PC-9 (cell line): Measurements from ENCODE around the gene LMOD2. TPM values are rescaled to one million over a fixed set of nuclear protein-coding genes. Genes with fewer than 3 reads are reported as not detected.

ENCODE experiments used
- BruUV-seq: library from RNA; stranded (reverse); fragments of 400-500 nt; replicated peaks from 2 replicates; lab custom pipeline; 2021; lab: Mats Ljungman, UMichigan
- CTCF ChIA-PET: fragments of 300-600 bp; sonication (Branson Sonifier 250); formaldehyde crosslinking; loops from one replicate; lab custom pipeline; 2022; ENCODE audit warnings: antibody characterized with exemption; lab: Charles Lee
- POLR2A ChIA-PET: fragments of 300-600 bp; sonication (Branson Sonifier 250); formaldehyde crosslinking; loops from one replicate; lab custom pipeline; 2022; ENCODE audit warnings: antibody characterized with exemption; ENCODE audit not compliant: unreplicated experiment; lab: Charles Lee
- DNase-seq, 2 experiments: peaks; one replicate each; pipeline versions ENCODE4 v3.0.0 to v3.0.0-alpha.2; 2015 to 2022; ENCODE audit warnings: mixed read lengths in 1 of 2
- H2AFZ ChIP-seq: fragments of 200-600 bp; sonication (generic); 2 replicates; pipeline ENCODE4 v1.8.1; 2017; ENCODE audit warnings: antibody characterized with exemption
- H3F3A ChIP-seq: fragments of 200-600 bp; sonication (generic); 2 replicates; pipeline ENCODE4 v1.8.1; 2017; ENCODE audit warnings: antibody characterized with exemption, mild to moderate bottlenecking, low read depth; ENCODE audit not compliant: insufficient read depth
- H3K27ac ChIP-seq: fragments of 200-600 bp; sonication (generic); 2 replicates; pipeline ENCODE4 v1.6.1; 2016; ENCODE audit warnings: mixed run types
- H3K27me3 ChIP-seq: fragments of 200-600 bp; sonication (generic); 2 replicates; pipeline ENCODE4 v1.6.1; 2016; ENCODE audit warnings: low read depth, mixed run types; ENCODE audit not compliant: insufficient read depth
- H3K36me3 ChIP-seq: fragments of 200-600 bp; sonication (generic); 2 replicates; pipeline ENCODE4 v1.6.1; 2016; ENCODE audit warnings: low read depth, mixed run types
- H3K4me1 ChIP-seq: fragments of 200-600 bp; sonication (generic); replicated peaks from 2 replicates; pipeline ENCODE4 v1.6.1; 2016; ENCODE audit warnings: mixed run types; ENCODE audit not compliant: insufficient read depth
- H3K4me2 ChIP-seq: fragments of 200-600 bp; sonication (generic); 2 replicates; pipeline ENCODE4 v1.6.1; 2017; ENCODE audit warnings: mixed run types
- H3K4me3 ChIP-seq: fragments of 200-600 bp; sonication (generic); 2 replicates; pipeline ENCODE4 v1.6.1; 2016; ENCODE audit warnings: mixed run types
- H3K79me2 ChIP-seq: fragments of 200-600 bp; sonication (generic); 2 replicates; pipeline ENCODE4 v1.6.1; 2017; ENCODE audit warnings: low read depth, mixed run types
- H3K9me2 ChIP-seq: fragments of 200-600 bp; sonication (generic); 2 replicates; pipeline ENCODE4 v1.8.1; 2017; ENCODE audit warnings: mild to moderate bottlenecking; ENCODE audit not compliant: insufficient read depth
- H3K9me3 ChIP-seq: fragments of 200-600 bp; sonication (generic); 2 replicates; pipeline ENCODE4 v1.8.1; 2016; ENCODE audit warnings: low read depth; ENCODE audit not compliant: insufficient read depth
- H4K20me1 ChIP-seq: fragments of 200-600 bp; sonication (generic); 2 replicates; pipeline ENCODE4 v1.8.1; 2017; ENCODE audit not compliant: insufficient read depth
- CTCF ChIP-seq: fragments of 200-600 bp; sonication (generic); conservative IDR thresholded peaks from 2 replicates; pipeline ENCODE4 v1.6.1; 2017; ENCODE audit warnings: mixed run types, antibody characterized with exemption, mild to moderate bottlenecking, moderate library complexity
- EZH2 ChIP-seq: fragments of 200-600 bp; sonication (generic); IDR thresholded peaks from 2 replicates; pipeline ENCODE4 v1.8.0; 2017; ENCODE audit warnings: antibody characterized with exemption, low read depth
- intact Hi-C: fragments of 100-400 bp; cut with micrococcal nuclease; formaldehyde crosslinking; loops from one replicate; pipeline ENCODE4 v1.10.0; 2022; ENCODE audit not compliant: unreplicated experiment
- total RNA-seq: library from RNA; stranded (reverse); gene quantifications from 2 replicates; pipeline ENCODE4 v1.2.3, GENCODE V29; 2021

LMOD2 gene
- total RNA-seq, 1 experiment from 2014 or later = not detected

- Histone ChIP-seq H3K4me2 (no peak overlapping the region), H2AFZ (no peak overlapping the region), H3K4me1 (peaks cover 18% of the 10 kb centered on the region), H3K4me3 (no peak overlapping the region), H3K27ac (no peak overlapping the region), H4K20me1 (no peaks in the 10 kb centered on the region), H3K36me3 (no peaks in the 10 kb centered on the region), H3F3A (no peaks in the 10 kb centered on the region), H3K79me2 (no peaks in the 10 kb centered on the region), H3K27me3 (no peaks in the 10 kb centered on the region), H3K9me3 (no peaks in the 10 kb centered on the region), H3K9me2 (no peaks in the 10 kb centered on the region)
- intact Hi-C loops = loop anchor here (1.0 to 10.0 kb wide), 6 partner anchors 47 to 1149 kb away; no protein-coding TSS in a partner anchor
- no peak for DNase-seq
- BruUV-seq = no TSS peak
- POLR2A ChIA-PET = no interaction called here
- TF ChIP-seq CTCF (peak; percentile 69), EZH2 (no peak)
- CTCF ChIA-PET = interaction anchor here (0.7 to 1.6 kb wide), 4 partner anchors 66 to 893 kb away, joined by 3 to 15 read pairs (median 4); no protein-coding TSS in a partner anchor
Observed at GRCh38 chr7:123635551-123636359, 19.9 kb upstream of the LMOD2 start.

GRCh38 chr7:123637203-123637602, 18.5 kb upstream of the LMOD2 start:
- H3K4me3 ChIP-seq = no peak overlapping the region
- H4K20me1 ChIP-seq = no peaks in the 10 kb centered on the region
- no peak overlapping the region for H3K4me2 ChIP-seq
- no peaks in the 10 kb centered on the region for H3K27me3 ChIP-seq
- no TSS peak for BruUV-seq
- no peaks in the 10 kb centered on the region for H3K36me3 ChIP-seq
- DNase-seq = no peak
- no peak overlapping the region for H2AFZ ChIP-seq
- ChIA-PET CTCF (no interaction called here), POLR2A (interaction anchor here (0.5 kb wide), 1 partner anchor 163 kb away, joined by 3 read pairs; no protein-coding TSS in a partner anchor)
- TF ChIP-seq EZH2 = no peak
- no peak for TF ChIP-seq CTCF
- H3K79me2 ChIP-seq = no peaks in the 10 kb centered on the region
- no peaks in the 10 kb centered on the region for H3K9me2 ChIP-seq
- no peaks in the 10 kb centered on the region for H3K9me3 ChIP-seq
- intact Hi-C loops = loop anchor here (2.0 to 10.0 kb wide), 5 partner anchors 45 to 1148 kb away; no protein-coding TSS in a partner anchor
- H3F3A ChIP-seq = no peaks in the 10 kb centered on the region
- H3K4me1 ChIP-seq = peaks cover 18% of the 10 kb centered on the region
- no peak overlapping the region for H3K27ac ChIP-seq

- Histone ChIP-seq H3K27ac (no peak overlapping the region), H3K9me2 (no peaks in the 10 kb centered on the region), H2AFZ (no peak overlapping the region), H3K9me3 (no peaks in the 10 kb centered on the region), H3K27me3 (no peaks in the 10 kb centered on the region), H3K4me1 (peaks cover 16% of the 10 kb centered on the region), H3K4me2 (no peak overlapping the region), H4K20me1 (no peaks in the 10 kb centered on the region), H3F3A (no peaks in the 10 kb centered on the region), H3K79me2 (no peaks in the 10 kb centered on the region), H3K36me3 (no peaks in the 10 kb centered on the region), H3K4me3 (no peak overlapping the region)
- no peak for TF ChIP-seq CTCF
- no peak for TF ChIP-seq EZH2
- POLR2A ChIA-PET = no interaction called here
- no peak for DNase-seq
- BruUV-seq = no TSS peak
- intact Hi-C loops = loop anchor here (2.0 to 10.0 kb wide), 5 partner anchors 44 to 1147 kb away; no protein-coding TSS in a partner anchor
- CTCF ChIA-PET = no interaction called here
Observed at GRCh38 chr7:123637878-123638277, 17.8 kb upstream of the LMOD2 start.
